Measurements from ENCODE around the gene NTSR2. TPM values are rescaled to one million over a fixed set of nuclear protein-coding genes. Genes with fewer than 3 reads are reported as not detected.

The NTSR2 gene, protein sequence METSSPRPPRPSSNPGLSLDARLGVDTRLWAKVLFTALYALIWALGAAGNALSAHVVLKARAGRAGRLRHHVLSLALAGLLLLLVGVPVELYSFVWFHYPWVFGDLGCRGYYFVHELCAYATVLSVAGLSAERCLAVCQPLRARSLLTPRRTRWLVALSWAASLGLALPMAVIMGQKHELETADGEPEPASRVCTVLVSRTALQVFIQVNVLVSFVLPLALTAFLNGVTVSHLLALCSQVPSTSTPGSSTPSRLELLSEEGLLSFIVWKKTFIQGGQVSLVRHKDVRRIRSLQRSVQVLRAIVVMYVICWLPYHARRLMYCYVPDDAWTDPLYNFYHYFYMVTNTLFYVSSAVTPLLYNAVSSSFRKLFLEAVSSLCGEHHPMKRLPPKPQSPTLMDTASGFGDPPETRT
- total RNA-seq: not detected

DNA sequence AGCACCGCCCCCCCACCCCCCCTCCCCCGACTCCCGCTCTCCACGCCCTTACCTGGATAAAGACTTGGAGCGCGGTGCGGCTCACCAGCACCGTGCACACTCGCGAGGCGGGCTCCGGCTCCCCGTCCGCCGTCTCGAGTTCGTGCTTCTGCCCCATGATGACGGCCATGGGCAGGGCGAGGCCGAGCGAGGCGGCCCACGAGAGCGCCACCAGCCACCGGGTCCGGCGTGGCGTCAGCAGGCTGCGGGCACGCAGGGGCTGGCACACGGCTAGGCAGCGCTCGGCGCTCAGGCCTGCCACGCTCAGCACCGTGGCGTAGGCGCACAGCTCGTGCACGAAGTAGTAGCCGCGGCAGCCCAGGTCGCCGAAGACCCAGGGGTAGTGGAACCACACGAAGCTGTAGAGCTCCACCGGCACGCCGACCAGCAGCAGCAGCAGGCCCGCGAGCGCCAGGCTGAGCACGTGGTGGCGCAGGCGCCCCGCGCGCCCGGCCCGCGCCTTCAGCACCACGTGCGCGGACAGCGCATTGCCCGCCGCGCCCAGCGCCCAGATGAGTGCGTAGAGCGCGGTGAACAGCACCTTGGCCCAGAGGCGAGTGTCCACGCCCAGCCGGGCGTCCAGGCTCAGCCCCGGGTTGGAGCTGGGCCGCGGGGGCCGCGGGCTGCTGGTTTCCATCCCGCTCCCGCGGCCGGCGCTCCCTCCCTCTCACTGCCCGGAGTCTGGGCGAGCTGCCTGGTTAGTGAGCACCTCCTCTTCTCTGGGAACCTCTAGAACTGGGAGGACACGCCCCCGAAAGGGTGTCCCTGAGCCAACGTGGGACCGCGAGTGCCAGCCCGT, at the start of gene NTSR2:
Gene NTSR2, minus strand, starts transcription at position 742 of the 838 bp plus-strand sequence. Its CDS starts 66 bp downstream, at position 676.
- DNase-seq (ENCODE audit: low spot score) (peak; percentile 64), ATAC-seq (peak; percentile 88)
- intact Hi-C loops (cut with DNase I): no loop called here

DNA sequence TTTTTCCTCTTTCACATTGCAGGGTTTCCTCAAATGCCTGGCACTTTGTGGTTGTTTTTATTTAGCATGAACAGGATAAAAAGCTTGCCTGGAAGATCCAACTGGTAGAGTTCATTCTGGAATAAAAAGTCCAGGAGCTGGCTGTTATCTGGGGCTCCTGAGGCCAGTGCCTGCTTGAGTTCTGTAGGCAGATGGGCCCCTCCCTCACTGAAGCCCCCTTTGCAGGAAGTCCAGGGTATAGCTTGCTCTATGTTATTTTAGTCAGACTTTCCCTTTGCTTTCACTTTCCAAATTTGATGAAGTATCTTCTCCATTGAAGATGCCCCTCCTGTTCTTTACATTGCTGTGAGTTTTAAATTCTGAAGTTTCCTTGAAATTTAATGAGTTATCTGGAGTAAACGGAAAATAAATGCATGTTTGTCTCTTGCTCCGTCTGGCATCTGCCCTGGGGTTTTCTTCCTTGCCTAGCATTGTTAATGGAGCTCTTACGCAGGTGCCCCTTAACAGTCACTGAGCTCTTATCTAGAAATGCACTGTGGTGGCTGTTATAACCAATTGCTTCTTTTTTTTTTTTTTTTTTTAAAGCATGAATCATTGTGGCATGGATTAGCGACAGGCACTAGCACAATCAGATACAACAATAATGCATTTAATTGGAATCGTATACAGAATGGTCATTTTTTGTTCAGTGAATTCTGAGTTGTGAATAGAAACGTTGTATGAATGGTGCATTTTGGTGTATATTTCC, 49.4 kb upstream of the NTSR2 start:
- ATAC-seq (no peak), DNase-seq (ENCODE audit: low spot score) (no peak)
- intact Hi-C loops (cut with DNase I): no loop called here

DNA sequence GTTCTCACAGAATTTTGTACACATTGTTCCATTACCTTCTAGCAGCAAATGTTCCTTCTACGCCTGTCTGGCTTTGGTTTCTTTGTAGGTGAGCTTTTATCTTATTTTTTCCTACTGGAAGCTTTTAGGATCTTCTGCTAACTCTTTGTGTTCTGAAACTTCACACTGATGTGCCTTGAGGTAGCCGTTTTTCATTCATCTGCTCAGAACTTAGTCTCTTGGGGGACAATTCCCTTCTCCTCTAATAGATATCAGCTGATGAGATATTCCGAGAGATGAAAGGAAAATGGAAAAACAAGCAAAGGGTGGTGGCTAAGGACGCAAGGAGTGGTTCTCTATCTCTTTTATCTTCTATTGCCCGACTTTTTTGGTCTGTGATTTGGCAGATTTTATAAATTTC, 48.6 kb upstream of the NTSR2 start:
- intact Hi-C loops (cut with DNase I): no loop called here
- DNase-seq (ENCODE audit: low spot score) (no peak), ATAC-seq (no peak)

DNA sequence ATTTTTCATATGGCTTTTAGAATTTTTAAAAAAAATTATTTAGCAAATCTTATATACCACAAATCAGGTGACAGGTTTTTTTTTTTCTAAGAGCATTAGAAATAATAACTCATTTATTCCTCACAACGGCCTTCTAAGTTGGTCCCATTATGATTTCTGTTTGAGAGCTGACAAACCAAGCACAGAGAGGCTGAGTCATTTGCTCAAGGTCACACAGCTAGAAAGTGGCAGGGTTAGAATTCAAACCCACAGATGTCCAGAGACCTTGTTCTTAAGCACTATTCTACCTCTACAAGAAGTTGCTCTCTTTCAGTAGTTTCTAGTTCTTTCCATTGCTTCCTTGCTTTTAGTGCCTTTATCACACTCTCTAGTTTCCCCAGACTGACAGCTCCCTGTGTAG, 47.6 kb upstream of the NTSR2 start:
- ATAC-seq (no peak), DNase-seq (ENCODE audit: low spot score) (no peak)
- intact Hi-C loops (cut with DNase I): no loop called here

DNA sequence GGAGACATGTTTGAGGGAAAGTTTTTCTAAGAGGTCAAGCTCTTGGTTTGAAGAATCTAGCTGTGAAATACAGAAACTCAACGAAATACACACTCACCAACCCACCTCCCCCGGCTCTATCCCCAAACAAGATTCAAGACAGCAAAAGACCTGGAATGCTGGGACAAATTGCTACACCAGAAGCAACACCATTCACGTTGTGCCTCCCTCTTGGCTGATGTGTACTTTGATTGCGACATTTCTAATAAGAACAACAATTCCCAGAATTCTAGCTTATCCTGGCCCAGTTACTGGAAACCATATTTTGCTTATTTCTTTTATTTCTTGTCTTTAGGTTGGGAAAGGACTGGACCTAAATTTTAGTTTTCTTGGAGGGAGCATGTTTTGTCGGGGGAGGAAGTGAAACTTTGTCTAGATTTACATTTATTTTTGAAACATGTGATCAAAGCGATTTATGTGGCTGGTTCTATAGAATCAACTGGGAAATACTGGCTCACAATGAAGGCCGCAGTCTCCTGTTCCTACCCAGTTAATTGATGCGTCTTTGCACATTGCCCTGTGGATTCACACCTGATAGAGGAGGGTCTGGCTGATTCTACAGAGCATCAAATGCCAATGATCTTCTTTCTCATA, 46.8 kb upstream of the NTSR2 start:
- intact Hi-C loops (cut with DNase I): no loop called here
- ATAC-seq (peak; percentile 78), DNase-seq (ENCODE audit: low spot score) (no peak)

DNA sequence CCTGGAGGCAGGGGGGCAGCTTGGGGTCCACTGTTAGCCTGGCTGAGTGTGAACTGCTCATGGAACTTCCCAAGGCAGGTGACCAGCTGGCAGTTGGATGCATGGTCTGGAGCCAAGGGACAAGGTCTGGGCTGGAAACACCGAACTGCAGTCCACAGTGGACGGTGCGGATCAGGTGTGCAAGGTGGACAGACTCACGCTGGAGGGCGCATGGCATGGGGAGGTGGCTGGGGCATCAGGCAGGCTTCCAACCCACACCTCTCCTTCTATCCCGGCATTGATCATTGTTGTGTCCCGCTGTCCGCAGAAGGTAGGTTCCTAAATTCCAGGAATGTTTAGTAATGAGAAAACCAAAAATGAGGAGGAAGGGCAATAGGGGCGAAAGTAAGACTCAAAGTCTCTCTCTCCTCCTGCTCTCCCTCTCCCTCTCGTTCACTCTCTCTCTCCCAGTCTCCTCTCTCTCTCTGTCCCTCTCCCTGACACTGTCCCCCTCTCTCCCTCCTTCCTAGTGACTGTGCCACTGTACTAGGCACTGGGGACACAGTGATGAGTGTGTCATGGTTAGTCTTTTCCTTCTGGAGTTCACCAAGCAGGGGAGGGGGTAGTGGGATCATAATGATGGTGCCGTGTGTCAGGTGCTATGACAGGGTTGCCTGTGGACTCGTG, 46.1 kb upstream of the NTSR2 start:
- ATAC-seq: peak; percentile 21
- no peak for DNase-seq (ENCODE audit: low spot score)
- intact Hi-C loops (cut with DNase I): no loop called here

DNA sequence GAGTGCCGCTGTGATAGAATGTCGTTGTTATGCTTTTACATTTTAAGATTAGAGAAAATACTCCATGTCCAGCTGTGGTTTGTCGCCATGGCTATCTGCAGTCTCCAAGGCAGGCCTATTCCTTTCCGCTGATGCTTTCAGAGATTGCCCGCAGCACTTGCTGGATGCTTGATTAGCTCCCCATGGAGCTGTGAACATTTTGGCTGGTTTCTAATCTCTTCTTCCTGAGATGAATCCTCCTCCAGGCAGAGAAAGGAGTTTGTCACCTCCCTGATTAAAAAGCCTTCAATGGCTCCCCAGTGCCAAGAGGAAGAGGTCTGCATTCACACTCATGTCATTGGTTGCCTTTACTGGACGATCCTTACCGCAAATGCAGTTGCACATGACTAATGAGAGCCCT, 43.8 kb upstream of the NTSR2 start:
- ATAC-seq: no peak
- intact Hi-C loops (cut with DNase I): no loop called here

DNA sequence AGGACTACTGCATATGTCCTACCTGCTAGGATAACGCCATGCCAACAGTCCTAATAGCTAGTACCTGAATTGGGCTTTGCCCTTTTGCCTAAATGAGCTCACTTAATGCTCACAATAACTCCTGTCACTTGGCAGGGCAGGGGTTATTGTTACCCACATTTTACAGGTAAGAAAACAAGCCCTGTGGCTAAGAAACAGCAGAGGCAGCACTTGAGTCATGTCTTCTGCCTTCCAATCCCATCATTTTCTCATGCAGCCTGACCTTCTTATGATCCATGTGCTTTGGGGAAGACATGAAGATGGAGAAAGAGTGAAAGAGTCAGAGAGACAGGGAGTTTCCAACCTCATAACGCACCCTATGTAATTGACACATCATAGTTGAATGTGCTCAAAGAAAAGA, 42.9 kb upstream of the NTSR2 start:
- no peak for ATAC-seq
- intact Hi-C loops (cut with DNase I): no loop called here

More for the DNA sequence above, 43.8 kb upstream of the NTSR2 start:
- no peak for DNase-seq (ENCODE audit: low spot score)

DNA sequence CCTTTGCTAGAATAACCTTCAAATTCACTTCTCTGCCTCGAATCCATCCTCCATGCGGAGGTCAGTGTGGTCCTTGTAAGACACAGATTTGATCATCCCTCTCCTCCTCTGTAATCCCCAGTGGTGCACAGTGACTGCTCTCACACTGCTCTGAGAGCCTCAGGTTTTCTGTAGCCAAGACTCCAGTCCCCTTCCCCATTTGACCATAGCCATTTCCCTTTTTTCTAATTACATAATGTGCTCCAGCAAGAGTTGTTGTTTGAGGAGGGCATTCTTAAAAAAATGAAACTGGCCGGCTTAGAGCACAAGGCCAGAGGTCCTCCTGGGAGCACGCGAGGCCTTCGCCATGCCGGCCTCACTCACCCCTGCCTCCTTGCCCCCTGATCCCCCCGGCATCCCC, 41.8 kb upstream of the NTSR2 start:
- intact Hi-C loops (cut with DNase I): no loop called here
- DNase-seq (ENCODE audit: low spot score): no peak
- no peak for ATAC-seq

More for the DNA sequence above, 42.9 kb upstream of the NTSR2 start:
- DNase-seq (ENCODE audit: low spot score): no peak

DNA sequence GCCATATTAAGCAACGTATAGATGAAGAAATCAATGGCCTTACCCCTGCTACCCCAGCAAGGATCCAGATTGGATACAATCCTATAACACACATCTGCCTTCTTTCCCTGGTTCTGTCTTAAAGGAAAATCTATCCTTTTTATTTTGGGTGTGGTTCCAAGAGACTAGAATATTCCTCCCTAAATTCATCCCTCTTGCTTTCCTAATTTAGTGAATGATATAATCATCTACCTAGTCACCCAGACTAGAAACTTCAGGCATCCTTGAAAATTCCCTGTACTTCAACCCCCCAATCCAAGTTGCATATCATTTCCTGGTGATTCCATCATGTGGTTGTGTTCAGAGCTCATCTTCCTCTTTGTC, 41.3 kb upstream of the NTSR2 start:
- ATAC-seq (no peak), DNase-seq (ENCODE audit: low spot score) (no peak)
- intact Hi-C loops (cut with DNase I): no loop called here

DNA sequence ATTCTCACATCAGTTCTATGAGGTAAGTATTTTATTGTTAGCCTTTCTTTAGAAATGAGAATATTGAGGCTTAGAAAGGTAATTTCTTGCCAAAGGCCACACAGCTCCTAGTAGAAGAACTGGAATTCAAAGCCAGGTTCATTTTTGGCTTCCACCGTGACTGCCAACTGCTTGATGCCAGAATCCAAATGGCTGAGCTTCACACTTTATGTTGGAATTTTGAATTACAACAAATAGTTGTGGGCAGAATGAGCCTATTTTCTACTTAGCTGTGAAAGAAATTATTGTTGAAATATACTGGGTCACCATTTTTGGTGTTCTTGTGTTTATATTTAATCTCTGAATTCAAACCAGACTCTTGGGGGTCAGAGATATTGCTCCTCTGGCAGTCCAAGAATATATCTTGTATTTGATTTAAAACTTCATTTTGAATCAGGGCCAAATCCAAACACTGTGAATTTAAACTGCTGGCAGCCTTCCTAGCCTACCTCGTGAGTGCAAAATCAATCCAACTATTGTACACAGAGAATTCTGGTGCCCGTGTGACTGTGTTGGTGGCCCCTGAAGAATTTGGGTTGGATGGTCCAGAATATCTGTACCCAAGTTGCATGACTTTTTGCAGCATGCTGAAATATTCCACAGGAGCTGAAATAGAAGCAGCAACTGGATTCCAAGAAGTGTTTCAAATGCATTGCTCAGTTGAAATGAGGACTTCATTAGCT, 40.8 kb upstream of the NTSR2 start:
- intact Hi-C loops (cut with DNase I): no loop called here
- ATAC-seq (peak; percentile 34), DNase-seq (ENCODE audit: low spot score) (no peak)

DNA sequence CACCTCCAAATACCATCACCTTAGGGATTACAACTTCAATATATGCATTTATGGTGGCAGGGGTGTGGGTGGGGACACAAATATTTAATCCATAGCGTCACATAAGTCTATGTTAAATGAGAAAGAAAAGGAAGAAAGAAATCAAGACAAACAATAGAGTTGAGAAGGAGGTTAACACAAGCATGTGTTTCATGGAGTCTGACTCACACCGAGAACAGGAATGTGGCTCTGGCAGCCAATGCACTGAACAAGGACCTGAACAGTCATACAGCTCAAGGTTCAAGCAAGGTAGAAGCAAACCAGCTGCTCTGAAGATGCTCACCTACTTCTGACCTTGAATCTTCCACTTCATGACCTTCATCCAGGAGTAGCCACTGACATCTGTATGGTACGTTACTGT, 40.2 kb upstream of the NTSR2 start:
- peak; percentile 51 for ATAC-seq
- intact Hi-C loops (cut with DNase I): no loop called here
- DNase-seq (ENCODE audit: low spot score): no peak

DNA sequence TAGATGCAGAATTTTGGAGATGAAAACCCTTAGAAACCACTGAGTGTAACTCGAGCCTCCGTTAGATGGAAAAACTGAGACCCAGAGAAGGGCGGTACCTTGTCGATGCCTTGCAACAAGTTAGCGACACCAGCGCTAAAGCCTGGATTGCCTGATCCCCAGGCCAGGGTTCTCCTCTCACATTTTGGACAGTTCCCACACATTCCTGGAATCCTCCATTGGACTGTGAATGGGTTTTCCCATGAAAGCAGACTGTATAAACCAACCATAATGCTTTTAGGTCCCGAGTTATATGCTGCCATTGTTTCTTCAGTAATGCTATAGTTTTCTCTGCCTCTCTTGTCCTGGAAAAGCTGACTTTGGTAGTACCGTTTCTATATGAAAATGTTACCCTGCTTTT, 39.3 kb upstream of the NTSR2 start:
- intact Hi-C loops (cut with DNase I): no loop called here
- ATAC-seq (no peak), DNase-seq (ENCODE audit: low spot score) (no peak)

DNA sequence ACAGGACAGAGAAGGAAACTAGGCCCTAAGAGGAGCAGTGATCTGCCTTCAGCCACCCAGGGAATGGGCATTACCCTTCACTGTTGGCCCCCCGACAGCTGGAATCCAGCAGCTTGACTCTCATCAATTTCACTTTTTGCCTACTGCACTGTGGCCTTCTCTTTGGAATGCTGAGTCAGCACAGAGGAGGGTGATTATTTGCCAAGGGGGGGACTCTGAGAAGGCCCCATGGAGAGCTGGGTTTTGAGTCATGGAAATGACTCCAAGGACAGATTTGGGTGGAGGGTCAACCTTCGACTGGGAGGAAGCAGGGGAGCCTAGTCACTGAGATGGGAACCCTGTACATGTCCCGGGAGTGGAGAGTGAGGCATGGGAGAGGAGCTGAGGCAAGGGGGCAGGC, 38.1 kb upstream of the NTSR2 start:
- ATAC-seq (no peak), DNase-seq (ENCODE audit: low spot score) (no peak)
- intact Hi-C loops (cut with DNase I): no loop called here

DNA sequence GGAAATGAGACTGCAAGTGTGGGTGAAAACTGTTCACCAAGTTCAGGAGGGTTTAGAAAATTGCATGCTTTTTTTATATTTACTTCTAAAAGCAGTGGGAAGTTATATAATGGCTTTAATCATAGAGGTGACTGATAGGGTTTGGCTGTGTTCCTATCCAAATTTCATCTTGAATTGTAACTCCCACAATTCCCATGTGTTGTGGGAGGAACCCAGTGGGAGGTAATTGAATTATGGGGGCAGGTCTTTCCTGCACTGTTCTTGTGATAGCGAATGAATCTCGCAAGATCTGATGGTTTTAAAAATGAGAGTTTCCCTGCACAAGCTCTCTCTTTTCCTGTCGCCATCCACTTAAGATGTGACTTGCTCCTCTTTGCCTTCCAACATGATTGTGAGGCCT, 35.7 kb upstream of the NTSR2 start:
- ATAC-seq (no peak), DNase-seq (ENCODE audit: low spot score) (no peak)
- intact Hi-C loops (cut with DNase I): no loop called here

DNA sequence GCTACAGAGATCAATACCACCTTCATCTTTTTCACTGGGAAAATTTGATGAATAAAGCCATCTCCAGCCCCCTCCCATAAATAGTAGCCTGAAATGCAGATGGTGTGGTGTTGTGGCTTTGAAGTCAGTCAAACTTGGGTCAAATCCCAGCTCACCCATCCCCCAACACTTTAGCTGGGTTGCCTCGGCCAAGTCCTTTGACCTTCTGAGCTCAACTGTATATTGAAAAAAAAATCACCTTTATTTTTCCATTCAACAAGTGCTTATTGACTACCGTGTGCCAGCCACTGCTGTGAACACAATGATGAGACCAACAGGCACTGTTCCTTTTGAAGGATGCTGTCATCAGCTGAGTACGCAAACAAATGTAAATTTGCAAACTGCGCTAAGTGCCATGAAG, 35.1 kb upstream of the NTSR2 start:
- ATAC-seq (no peak), DNase-seq (ENCODE audit: low spot score) (no peak)
- intact Hi-C loops (cut with DNase I): no loop called here

DNA sequence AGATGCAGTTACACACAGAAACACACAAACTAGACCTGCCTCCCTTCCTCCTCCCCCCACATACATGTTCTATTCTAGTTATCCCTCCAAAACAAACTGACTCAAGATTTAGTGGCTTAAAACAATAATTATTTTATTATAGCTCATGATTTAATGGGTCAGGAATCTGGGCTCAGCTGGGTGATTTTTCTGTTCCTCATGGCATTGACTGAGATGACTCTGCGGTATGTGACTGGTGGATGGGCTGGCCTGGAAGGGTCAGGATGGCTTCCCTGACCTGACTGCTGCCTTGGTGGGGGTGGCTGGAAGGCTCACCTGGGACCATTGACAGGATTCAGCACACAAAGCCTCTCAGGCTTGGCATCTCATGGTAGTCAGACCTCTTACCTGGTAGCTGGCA, 33.7 kb upstream of the NTSR2 start:
- ATAC-seq: no peak
- DNase-seq (ENCODE audit: low spot score): no peak
- intact Hi-C loops (cut with DNase I): no loop called here

DNA sequence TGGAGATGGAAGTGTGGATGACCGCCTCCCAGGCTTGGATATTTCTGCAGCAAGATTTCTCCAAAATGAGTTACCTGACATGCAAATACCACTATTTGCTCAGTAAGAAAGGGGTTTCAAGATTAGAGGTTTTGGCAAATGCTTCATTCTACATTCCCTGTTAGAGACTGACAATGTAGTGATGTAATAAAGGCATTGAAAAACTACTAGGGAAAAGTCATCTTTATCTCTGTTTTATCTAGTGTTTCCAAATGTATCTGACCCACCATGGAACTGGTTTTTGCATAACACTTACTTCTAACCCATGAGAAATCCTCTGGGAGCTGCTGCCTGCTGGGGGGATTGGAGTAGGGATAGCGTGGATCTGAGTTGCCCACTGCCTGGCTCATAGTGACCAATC, 33.0 kb upstream of the NTSR2 start:
- intact Hi-C loops (cut with DNase I): no loop called here
- DNase-seq (ENCODE audit: low spot score) (no peak), ATAC-seq (no peak)
